HG02840 (cell line): ENCODE measurements around the gene BIVM.
"Not testable (repeated sequence)": the region's sequence is repeated elsewhere in the genome, so short reads cannot be mapped to it uniquely, and the experiment has no call there.

Experiments
- ATAC-seq: cut with Tn5 transposase; IDR thresholded peaks from one replicate; pipeline ENCODE4 v1.9.1; 2021; ENCODE audit warnings: mild to moderate bottlenecking, moderate library complexity, moderate number of reproducible peaks; ENCODE audit not compliant: unreplicated experiment, low FRiP score

The BIVM gene

DNA sequence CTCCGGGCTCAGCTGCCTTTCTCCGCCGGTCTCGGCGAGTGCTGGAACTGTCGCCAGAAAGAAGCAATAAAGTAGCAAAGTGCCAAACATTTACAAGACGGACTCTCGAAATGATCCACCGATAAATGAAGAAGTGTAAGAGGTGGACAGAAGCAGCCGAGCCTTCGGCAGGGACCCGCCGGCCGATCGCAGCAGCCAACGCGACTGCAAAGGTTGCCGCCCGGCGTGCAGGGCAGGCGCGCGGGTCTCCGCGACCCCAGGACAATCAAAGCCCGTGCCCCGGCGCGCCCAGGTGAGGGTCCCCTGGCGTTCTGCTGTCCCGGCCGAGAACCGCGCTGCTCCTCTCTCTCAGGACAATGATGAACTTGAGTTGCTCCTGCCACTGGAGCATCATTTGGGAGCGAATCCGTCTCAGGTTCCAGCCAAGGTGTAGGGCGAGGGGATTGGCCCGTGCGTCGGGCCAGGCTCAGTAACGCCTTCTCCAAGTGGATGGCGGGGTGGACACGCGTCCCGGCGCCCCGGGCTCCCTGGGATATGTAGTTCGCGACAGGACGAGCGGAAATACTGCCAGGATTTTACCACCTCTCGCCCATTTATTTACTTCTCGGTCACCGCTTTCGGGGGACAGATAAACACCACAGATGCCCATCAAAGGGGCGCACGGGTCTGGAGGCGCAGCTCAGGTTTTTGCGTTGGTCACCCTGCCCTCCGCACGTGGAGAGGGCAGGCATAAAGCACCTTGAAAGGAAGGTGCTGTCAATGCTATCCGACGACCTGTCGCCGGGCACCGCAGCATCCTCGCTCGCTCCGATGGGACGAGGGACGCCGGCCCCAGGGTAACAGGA is at the start of gene BIVM, which contains the start of gene POGLUT2:
TSS of gene BIVM (plus strand) at position 539 of the 845 bp plus-strand sequence. CDS start 8,149 bp downstream, outside the sequence.
TSS of gene POGLUT2 (minus strand) at position 396 of the 845 bp plus-strand sequence. CDS start at position 90, 306 bp downstream.
- ATAC-seq, result peak; percentile 73

DNA sequence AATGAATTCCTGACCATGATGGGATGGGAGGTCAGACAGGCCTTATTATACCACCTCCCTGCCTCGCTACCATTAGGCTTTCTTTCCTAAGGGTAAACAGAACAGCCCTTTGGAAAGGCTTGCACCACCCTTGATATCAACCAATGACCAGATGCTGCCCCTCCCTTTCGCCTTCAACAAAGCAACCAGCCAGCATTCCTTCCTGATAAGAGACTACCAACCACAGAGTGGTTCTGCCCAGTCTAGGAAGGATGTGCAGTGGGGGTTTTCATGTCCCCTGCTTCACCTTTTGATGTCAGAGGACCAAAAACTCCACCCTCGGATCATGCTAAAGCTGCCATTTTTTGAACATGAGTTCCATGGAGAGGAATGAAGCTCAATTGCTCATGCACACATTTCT is 47.0 kb upstream of the BIVM start:
- ATAC-seq, result no peak

GRCh38 chr13:102757006-102757405 is 41.9 kb upstream of the BIVM start:
- no peak for ATAC-seq

DNA sequence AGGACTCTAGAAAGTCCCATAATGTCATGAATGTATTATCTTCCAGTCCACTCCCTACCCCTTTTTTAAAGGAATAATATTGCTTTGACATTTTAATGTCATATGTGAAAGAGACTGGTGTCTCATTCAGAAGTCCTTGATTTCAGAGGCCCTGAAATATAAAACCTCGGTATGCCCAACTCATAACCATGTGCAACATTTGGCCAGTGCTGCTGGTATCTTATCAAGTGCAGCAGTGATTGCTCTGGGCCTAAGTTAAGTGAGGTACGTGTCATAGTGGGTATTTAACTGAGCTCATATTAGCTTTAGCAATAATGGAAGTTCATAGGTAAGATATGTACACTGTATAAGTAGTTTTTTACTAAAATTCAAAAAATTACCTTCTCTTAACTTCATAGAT is 40.1 kb upstream of the BIVM start:
- no peak for ATAC-seq

- ATAC-seq, result no peak
These were observed 37.8 kb upstream of the BIVM start for GRCh38 chr13:102761071-102761470.

- no peak for ATAC-seq
These were observed 35.2 kb upstream of the BIVM start for GRCh38 chr13:102763741-102764140.

GRCh38 chr13:102768909-102769308 is 30.0 kb upstream of the BIVM start:
- no peak for ATAC-seq

DNA sequence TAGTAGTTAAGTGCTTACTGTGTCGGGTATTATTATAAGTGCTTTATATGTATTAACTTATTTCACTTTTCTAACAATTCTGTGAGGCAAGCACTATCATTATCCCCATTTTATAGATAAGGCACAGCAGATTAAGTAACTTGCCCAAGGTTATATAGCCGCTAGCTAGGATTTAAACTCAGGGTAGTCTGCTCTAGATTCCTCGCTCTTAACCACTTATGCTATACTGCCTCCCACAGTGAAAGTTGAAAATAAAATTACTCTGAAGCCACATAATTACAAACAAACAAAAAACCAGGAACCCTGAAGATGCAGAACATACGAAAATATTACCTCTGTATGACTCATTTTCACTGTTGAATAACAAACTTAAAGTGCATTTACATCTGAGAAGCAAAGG is 29.2 kb upstream of the BIVM start:
- no peak for ATAC-seq

GRCh38 chr13:102770435-102770834 is 28.5 kb upstream of the BIVM start:
- ATAC-seq, result no peak

GRCh38 chr13:102771298-102772041 is 27.4 kb upstream of the BIVM start:
- no peak for ATAC-seq

GRCh38 chr13:102772042-102772425 is 26.9 kb upstream of the BIVM start:
- ATAC-seq, result no peak

DNA sequence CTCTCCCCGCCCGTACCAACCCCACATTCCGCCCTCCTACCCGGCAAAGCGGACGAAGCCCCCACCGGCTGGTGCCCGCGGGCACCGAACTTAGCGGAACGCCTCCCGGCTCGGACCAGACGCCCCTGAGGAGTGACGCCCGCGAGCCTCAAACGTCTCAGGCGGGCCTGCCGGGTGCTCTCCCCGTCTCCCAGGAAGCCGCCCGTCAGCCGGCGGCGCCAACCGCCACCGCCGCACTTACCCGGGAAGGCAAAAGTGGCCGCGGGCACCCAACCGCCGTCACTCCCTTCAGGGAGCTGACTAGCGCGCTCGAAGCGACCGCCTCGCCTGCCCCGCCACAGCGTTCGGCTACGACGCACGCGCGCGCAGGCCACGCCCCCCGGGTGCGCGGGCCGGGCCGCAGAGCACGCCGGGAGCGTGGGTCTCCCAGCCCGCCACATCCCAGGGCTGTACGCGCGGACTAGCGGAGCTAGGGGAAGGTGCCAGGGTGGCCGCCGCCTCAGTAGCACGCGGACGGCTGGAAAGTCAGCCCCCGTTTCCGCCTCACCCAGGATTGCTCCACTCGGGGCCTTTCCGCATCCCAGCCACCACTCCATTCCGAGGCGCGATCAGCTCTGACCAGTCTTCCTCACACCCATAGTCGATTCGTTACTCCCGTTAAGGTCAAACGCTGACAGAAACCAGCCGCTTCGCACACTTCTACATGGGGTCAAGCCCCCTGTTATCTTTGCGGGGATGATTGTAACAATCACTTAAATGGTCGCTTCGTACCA is 25.3 kb upstream of the BIVM start, which contains the start of gene TEX30:
TSS of gene TEX30 (minus strand) at position 346 of the 773 bp plus-strand sequence. CDS start 3,760 bp downstream, outside the sequence.
- peak; percentile 92 for ATAC-seq

DNA sequence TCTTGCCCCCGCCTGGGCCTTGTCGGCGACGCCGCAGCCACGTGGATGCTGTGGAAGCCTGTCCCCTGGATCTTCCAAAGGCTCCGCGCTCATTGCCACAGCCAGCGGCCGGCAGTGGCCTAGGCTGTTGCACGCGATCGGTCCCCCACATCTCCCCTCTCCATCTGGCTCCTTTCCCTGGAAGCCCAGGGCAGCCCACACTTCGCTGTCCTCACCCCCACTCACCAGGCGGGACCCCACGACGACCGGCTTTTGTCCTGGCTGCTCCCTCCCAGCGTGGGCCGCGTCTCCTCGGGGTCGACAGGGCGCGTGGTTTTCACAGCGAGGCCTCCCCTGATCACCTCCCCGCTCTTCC is 24.7 kb upstream of the BIVM start:
- no peak for ATAC-seq

DNA sequence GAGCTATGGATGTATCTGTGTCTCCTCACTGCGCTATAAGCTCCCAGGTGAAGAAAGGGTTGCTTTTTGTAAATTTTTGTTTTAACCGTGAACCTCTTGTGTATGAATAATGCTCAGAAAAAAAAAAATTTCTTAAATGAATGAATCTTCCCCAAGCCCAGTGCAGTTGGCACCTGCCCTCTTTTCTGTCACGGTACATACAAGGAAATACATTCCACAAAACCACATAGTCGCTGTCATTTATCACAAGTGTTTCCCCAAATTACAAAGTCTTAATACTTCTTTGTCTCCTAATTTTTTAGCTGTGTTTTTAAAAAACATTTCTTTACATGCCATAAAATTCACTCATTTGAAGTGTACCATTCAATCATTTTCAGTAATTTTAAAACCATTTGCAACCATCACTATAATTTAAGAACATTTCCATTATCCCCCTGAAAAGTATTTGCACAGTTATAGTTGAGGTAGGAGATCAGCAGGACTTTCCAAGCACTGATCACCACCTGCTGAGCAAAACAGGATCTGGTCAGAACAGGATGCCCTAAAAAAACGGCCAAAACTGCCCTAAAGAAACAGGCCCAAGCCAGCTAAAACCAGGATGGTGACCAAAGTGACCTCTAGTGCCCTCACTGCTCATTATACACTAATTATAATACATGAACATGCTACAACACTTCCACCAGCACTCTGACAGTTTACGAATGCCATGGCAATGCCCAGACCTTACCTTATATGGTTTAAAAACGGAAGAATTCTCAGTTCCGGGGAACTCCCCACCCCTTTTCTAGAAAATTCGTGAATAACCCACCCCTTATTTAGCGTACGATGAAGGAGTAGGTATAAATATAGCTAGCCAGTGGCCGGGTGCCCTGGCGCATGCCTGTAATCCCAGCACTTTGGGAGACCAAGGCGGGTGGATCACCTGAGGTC is 24.1 kb upstream of the BIVM start:
- no peak for ATAC-seq

- no peak for ATAC-seq
These were observed 22.6 kb upstream of the BIVM start for GRCh38 chr13:102776271-102776670.

DNA sequence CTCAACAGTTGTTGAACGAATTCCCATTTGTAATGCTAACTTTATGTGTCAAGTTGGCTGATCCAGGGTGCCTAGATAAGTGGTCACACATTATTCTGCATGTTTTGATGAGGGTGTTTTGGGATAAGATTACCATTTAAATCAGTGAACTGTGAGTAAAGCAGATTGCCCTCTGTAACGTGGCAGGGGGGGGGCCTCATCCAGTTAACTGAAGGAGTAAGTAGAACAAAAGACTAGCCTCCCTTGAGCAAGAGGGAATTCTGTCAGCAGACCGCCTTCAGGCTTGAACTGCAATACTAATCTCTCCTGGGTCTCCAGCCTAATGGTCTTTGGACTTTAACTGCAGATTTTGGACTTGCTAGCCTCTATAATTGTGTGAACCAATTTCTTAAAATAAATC is 21.2 kb upstream of the BIVM start:
- ATAC-seq, result no peak

GRCh38 chr13:102779436-102780159 is 19.3 kb upstream of the BIVM start:
- ATAC-seq, result no peak

GRCh38 chr13:102780656-102781055 is 18.3 kb upstream of the BIVM start:
- ATAC-seq, result not testable (repeated sequence)

DNA sequence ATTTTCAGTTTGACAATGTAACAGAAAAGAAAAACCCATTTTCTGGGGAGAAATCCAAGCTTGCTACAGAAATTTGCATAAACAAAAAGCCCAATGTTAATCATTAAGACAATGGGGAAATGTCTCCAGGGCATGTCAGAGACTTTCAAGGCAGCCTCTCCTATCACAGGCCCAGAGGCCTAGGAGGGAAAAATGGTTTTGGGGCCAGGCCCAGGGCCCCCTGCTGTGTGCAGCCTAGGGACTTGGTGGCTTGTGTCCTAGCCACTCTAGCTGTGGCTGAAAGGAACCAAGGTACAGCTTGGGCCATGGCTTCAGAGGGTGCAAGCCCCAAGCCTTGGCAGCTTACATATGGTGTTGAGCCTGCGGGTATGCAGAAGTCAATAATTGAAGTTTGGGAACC is 17.3 kb upstream of the BIVM start:
- ATAC-seq, result no peak
